ENCODE measurements around the gene ARHGAP9.
A peak's percentile ranks its signal among the peaks of the same experiment; 100 is the strongest.

ARHGAP9 gene

GRCh38 chr12:57460841-57461275, 18.8 kb downstream of the ARHGAP9 start:
- Histone ChIP-seq H3K79me2 (ENCODE audit: insufficient read depth, low read length) (no peaks in the 10 kb centered on the region; the same call in 1 of the 2 replicates), H3F3A (ENCODE audit: insufficient read depth) (peaks cover 14% of the 10 kb centered on the region), H2AFZ (ENCODE audit: low read depth, low read length, severe bottlenecking) (no peak overlapping the region), H3K27me3 (ENCODE audit: low read length) (no peaks in the 10 kb centered on the region), H3K9ac (ENCODE audit: low read length) (peak overlapping the region; percentile 59), H3K9me3 (ENCODE audit: insufficient read depth, low read length) (no peaks in the 10 kb centered on the region), H3K36me3 (ENCODE audit: low read length) (no peaks in the 10 kb centered on the region), H3K4me2 (ENCODE audit: low read depth, low read length, poor library complexity, severe bottlenecking) (peak overlapping the region; percentile 89), H4K20me1 (ENCODE audit: low read depth, low read length) (no peaks in the 10 kb centered on the region), H3K27ac (ENCODE audit: low read depth, low read length) (peak overlapping the region; percentile 75), H3K4me3 (ENCODE audit: insufficient read depth, low read length, poor library complexity, severe bottlenecking) (peak overlapping the region; percentile 96), H3K9me2 (replicated peaks; ENCODE audit: insufficient read depth, low read length) (no peaks in the 10 kb centered on the region)
- TF ChIP-seq EZH2phosphoT487 (conservative IDR thresholded peaks at IDR 0.05; ENCODE audit: low read length) (no peak), CTCF (IDR thresholded peaks at IDR 0.05; ENCODE audit: insufficient read depth, low read length, poor library complexity, severe bottlenecking) (no peak)

- Histone ChIP-seq H3K9me2 (replicated peaks; ENCODE audit: insufficient read depth, low read length) (no peaks in the 10 kb centered on the region), H3K36me3 (ENCODE audit: low read length) (no peaks in the 10 kb centered on the region), H3F3A (ENCODE audit: insufficient read depth) (peaks cover 14% of the 10 kb centered on the region), H2AFZ (ENCODE audit: low read depth, low read length, severe bottlenecking) (no peak overlapping the region), H4K20me1 (ENCODE audit: low read depth, low read length) (no peaks in the 10 kb centered on the region), H3K4me3 (ENCODE audit: insufficient read depth, low read length, poor library complexity, severe bottlenecking) (peak overlapping the region; percentile 96), H3K9ac (ENCODE audit: low read length) (peak overlapping the region; percentile 59), H3K9me3 (ENCODE audit: insufficient read depth, low read length) (no peaks in the 10 kb centered on the region), H3K79me2 (ENCODE audit: insufficient read depth, low read length) (no peaks in the 10 kb centered on the region; the same call in 1 of the 2 replicates), H3K27ac (ENCODE audit: low read depth, low read length) (peak overlapping the region; percentile 75), H3K27me3 (ENCODE audit: low read length) (no peaks in the 10 kb centered on the region), H3K4me2 (ENCODE audit: low read depth, low read length, poor library complexity, severe bottlenecking) (peak overlapping the region; percentile 89)
- TF ChIP-seq EZH2phosphoT487 (conservative IDR thresholded peaks at IDR 0.05; ENCODE audit: low read length) = no peak
- no peak for TF ChIP-seq CTCF (IDR thresholded peaks at IDR 0.05; ENCODE audit: insufficient read depth, low read length, poor library complexity, severe bottlenecking)
These were observed 19.2 kb downstream of the ARHGAP9 start for GRCh38 chr12:57460468-57460784.

- Histone ChIP-seq H3K4me3 (ENCODE audit: insufficient read depth, low read length, poor library complexity, severe bottlenecking) (peak within 1 kb of the TSS; percentile 96), H3K79me2 (ENCODE audit: insufficient read depth, low read length) (no peaks in the 10 kb centered on the region; the same call in 1 of the 2 replicates), H3K27ac (ENCODE audit: low read depth, low read length) (peak within 1 kb of the TSS; percentile 75), H3K36me3 (ENCODE audit: low read length) (no peaks in the 10 kb centered on the region), H3K27me3 (ENCODE audit: low read length) (no peaks in the 10 kb centered on the region), H3K9me2 (replicated peaks; ENCODE audit: insufficient read depth, low read length) (no peaks in the 10 kb centered on the region), H3K4me2 (ENCODE audit: low read depth, low read length, poor library complexity, severe bottlenecking) (peak within 1 kb of the TSS; percentile 89), H2AFZ (ENCODE audit: low read depth, low read length, severe bottlenecking) (peak within 1 kb of the TSS; percentile 92), H3K9ac (ENCODE audit: low read length) (peak within 1 kb of the TSS; percentile 59), H3F3A (ENCODE audit: insufficient read depth) (peaks cover 14% of the 10 kb centered on the region), H3K9me3 (ENCODE audit: insufficient read depth, low read length) (no peaks in the 10 kb centered on the region), H4K20me1 (ENCODE audit: low read depth, low read length) (no peaks in the 10 kb centered on the region)
- TF ChIP-seq EZH2phosphoT487 (conservative IDR thresholded peaks at IDR 0.05; ENCODE audit: low read length) (no peak), CTCF (IDR thresholded peaks at IDR 0.05; ENCODE audit: insufficient read depth, low read length, poor library complexity, severe bottlenecking) (no peak)
These were observed 19.8 kb downstream of the ARHGAP9 start, which contains the start of gene GLI1 for GRCh38 chr12:57459750-57460467. Gene GLI1 (plus strand): TSS chr12:57459785. CDS start chr12:57463692, 3,907 bp downstream.

Measured in SU-DHL-6 (cell line).